IPS-15b (cell line): ENCODE data around the gene SLC35A4.
"Not testable (repeated sequence)": the region's sequence is repeated elsewhere in the genome, so short reads cannot be mapped to it uniquely, and the experiment has no call there.

Experiments used
- H3K27me3 ChIP-seq: one replicate; pipeline ENCODE4 v1.6.1; 2013; ENCODE audit warnings: low read length; ENCODE audit not compliant: control insufficient read depth, insufficient read depth
- H3K36me3 ChIP-seq: one replicate; pipeline ENCODE4 v1.6.1; 2013; ENCODE audit warnings: low read length; ENCODE audit not compliant: control insufficient read depth, insufficient read depth
- H3K4me1 ChIP-seq: one replicate; pipeline ENCODE4 v1.6.1; 2013; ENCODE audit warnings: mild to moderate bottlenecking, low read length; ENCODE audit not compliant: control insufficient read depth, insufficient read depth
- H3K4me3 ChIP-seq: one replicate; pipeline ENCODE4 v1.5.1; 2013; ENCODE audit warnings: low read depth, low read length
- H3K9ac ChIP-seq: one replicate; pipeline ENCODE4 v1.6.1; 2013; ENCODE audit warnings: low read depth, mild to moderate bottlenecking, low read length
- H3K9me3 ChIP-seq: one replicate; pipeline ENCODE4 v1.6.1; 2013; ENCODE audit warnings: mild to moderate bottlenecking, low read length; ENCODE audit not compliant: control insufficient read depth, insufficient read depth

Gene SLC35A4

GRCh38 chr5:140595538-140596300 lies 31.1 kb downstream of the SLC35A4 start:
- Histone ChIP-seq H3K27me3 (no peaks in the 10 kb centered on the region), H3K4me1 (no peaks in the 10 kb centered on the region), H3K9ac (no peak overlapping the region), H3K4me3 (no peak overlapping the region), H3K9me3 (no peaks in the 10 kb centered on the region), H3K36me3 (no peaks in the 10 kb centered on the region)

- no peaks in the 10 kb centered on the region for H3K36me3 ChIP-seq
- H3K4me1 ChIP-seq = no peaks in the 10 kb centered on the region
- H3K4me3 ChIP-seq = no peak overlapping the region
- H3K9ac ChIP-seq = no peak overlapping the region
- no peaks in the 10 kb centered on the region for H3K27me3 ChIP-seq
- no peaks in the 10 kb centered on the region for H3K9me3 ChIP-seq
Measured at GRCh38 chr5:140596321-140596741, 31.7 kb downstream of the SLC35A4 start.

- H3K4me1 ChIP-seq = no peaks in the 10 kb centered on the region
- H3K36me3 ChIP-seq = no peaks in the 10 kb centered on the region
Measured at GRCh38 chr5:140598836-140599235, 34.2 kb downstream of the SLC35A4 start.

DNA sequence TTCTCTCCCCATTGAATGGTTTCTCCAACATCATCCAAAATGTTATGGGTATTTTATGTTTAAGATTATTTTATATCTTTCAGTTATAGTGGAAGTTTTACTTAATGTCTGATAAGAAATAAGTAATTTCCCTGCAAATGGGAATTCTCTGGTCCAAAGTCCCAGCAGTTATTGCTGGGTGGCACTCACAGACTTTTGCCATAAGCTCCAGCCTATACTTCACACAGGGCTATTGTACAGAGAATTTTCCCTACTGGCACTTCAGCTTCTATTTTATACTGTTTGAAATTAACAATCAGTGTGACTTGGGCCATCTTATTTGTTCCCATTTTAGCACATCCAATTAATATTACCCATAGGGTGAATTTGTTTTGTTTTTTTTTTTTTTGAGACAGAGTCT lies 35.5 kb downstream of the SLC35A4 start:
- no peaks in the 10 kb centered on the region for H3K27me3 ChIP-seq
- no peaks in the 10 kb centered on the region for H3K4me1 ChIP-seq
- H3K4me3 ChIP-seq = no peak overlapping the region
- H3K9me3 ChIP-seq = no peaks in the 10 kb centered on the region
- no peaks in the 10 kb centered on the region for H3K36me3 ChIP-seq
- no peak overlapping the region for H3K9ac ChIP-seq

More at GRCh38 chr5:140598836-140599235, 34.2 kb downstream of the SLC35A4 start:
- H3K27me3 ChIP-seq = no peaks in the 10 kb centered on the region
- H3K9ac ChIP-seq = no peak overlapping the region
- no peak overlapping the region for H3K4me3 ChIP-seq
- no peaks in the 10 kb centered on the region for H3K9me3 ChIP-seq

GRCh38 chr5:140602147-140602546 lies 37.5 kb downstream of the SLC35A4 start:
- H3K27me3 ChIP-seq = no peaks in the 10 kb centered on the region
- no peaks in the 10 kb centered on the region for H3K4me1 ChIP-seq
- H3K4me3 ChIP-seq = no peak overlapping the region
- H3K9me3 ChIP-seq = no peaks in the 10 kb centered on the region
- H3K36me3 ChIP-seq = no peaks in the 10 kb centered on the region
- no peak overlapping the region for H3K9ac ChIP-seq

- H3K4me3 ChIP-seq, H3K9ac ChIP-seq, H3K27me3 ChIP-seq, H3K36me3 ChIP-seq, H3K9me3 ChIP-seq, H3K4me1 ChIP-seq: not testable (repeated sequence)
Measured at GRCh38 chr5:140603446-140603698, 38.7 kb downstream of the SLC35A4 start.

DNA sequence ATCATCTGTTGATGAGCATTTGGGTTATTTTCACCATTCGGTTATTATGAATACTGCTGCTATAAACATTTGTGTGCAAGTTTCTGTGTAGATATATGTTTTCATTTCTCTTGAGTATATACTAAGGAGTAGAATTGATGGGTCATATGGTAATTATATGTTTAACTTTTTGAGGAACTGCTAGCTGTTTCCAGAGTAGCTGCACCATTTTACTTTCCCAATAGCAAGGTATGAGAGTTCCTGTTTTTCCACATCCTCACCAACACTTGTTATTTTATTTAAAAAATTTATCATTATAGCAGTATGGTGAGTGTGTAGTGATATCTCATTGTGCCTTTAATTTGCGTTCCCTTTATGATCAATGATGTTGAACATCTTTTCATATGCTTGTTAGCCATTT lies 39.1 kb downstream of the SLC35A4 start:
- Histone ChIP-seq H3K4me1 (no peaks in the 10 kb centered on the region), H3K4me3 (no peak overlapping the region), H3K9ac (no peak overlapping the region), H3K27me3 (no peaks in the 10 kb centered on the region), H3K36me3 (no peaks in the 10 kb centered on the region), H3K9me3 (no peaks in the 10 kb centered on the region)

GRCh38 chr5:140605879-140606278 lies 41.3 kb downstream of the SLC35A4 start:
- H3K27me3 ChIP-seq = no peaks in the 10 kb centered on the region
- no peaks in the 10 kb centered on the region for H3K4me1 ChIP-seq
- H3K36me3 ChIP-seq = no peaks in the 10 kb centered on the region
- H3K4me3 ChIP-seq = no peak overlapping the region
- H3K9ac ChIP-seq = no peak overlapping the region
- H3K9me3 ChIP-seq = no peaks in the 10 kb centered on the region

- H3K9me3 ChIP-seq = no peaks in the 10 kb centered on the region
- H3K27me3 ChIP-seq = no peaks in the 10 kb centered on the region
- no peaks in the 10 kb centered on the region for H3K4me1 ChIP-seq
- H3K4me3 ChIP-seq = no peak overlapping the region
- no peaks in the 10 kb centered on the region for H3K36me3 ChIP-seq
- no peak overlapping the region for H3K9ac ChIP-seq
Measured at GRCh38 chr5:140607031-140607430, 42.4 kb downstream of the SLC35A4 start.

- Histone ChIP-seq H3K4me1 (no peaks in the 10 kb centered on the region), H3K36me3 (no peaks in the 10 kb centered on the region), H3K27me3 (no peaks in the 10 kb centered on the region), H3K9me3 (no peaks in the 10 kb centered on the region), H3K4me3 (no peak overlapping the region), H3K9ac (no peak overlapping the region)
Measured at GRCh38 chr5:140608722-140609121, 44.1 kb downstream of the SLC35A4 start.

DNA sequence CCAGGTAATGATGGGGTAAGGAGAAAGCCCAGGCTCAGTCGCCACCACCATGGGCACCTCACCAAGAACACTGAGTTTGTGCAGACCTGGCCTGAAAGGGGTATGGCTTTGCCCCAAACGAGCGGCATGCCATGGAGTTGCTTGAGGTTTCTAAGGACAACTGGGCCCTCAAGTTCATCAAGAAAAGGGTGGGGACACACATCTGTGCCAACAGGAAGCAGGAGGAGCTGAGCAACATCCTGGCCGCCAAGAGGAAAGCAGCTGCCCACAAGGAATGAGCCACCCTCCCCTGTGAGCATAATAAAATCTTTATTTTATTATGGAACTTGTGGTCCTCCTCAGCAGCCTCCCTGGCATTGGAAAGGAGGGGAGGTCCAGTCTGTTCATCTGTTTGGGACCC lies 44.5 kb downstream of the SLC35A4 start:
- H3K9ac ChIP-seq = no peak overlapping the region

DNA sequence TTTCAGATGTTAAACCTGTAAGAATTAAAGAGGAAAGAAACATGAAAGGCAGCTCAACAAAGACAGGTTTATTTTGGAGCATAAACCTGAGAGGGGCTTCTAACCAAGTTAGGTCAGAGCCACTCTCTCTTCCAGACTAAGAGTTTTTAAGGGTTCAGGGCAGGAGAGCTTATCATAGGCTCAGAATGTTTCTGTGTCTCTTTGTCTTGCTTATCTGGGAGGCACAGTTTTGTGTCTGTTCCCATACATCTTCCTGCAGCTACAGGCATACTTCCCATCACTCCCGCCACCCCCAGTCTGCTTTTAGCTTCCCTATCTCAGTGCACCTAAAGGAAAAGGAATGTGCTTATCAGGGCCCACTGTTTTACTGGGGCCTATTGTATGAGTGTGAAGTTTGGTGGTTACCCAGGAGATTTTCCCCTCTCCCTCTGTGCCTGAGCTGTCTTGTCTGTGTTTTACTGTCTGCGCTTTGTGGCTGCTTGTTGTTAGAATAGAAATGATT lies 46.4 kb downstream of the SLC35A4 start:
- Histone ChIP-seq H3K27me3 (no peaks in the 10 kb centered on the region), H3K9ac (no peak overlapping the region), H3K4me1 (no peaks in the 10 kb centered on the region), H3K9me3 (no peaks in the 10 kb centered on the region), H3K36me3 (no peaks in the 10 kb centered on the region), H3K4me3 (no peak overlapping the region)

More for the DNA sequence above, 44.5 kb downstream of the SLC35A4 start:
- no peak overlapping the region for H3K4me3 ChIP-seq
- H3K27me3 ChIP-seq = no peaks in the 10 kb centered on the region
- H3K36me3 ChIP-seq = no peaks in the 10 kb centered on the region
- H3K9me3 ChIP-seq = no peaks in the 10 kb centered on the region
- H3K4me1 ChIP-seq = no peaks in the 10 kb centered on the region
